HFFc6 (cell line): ENCODE measurements around the gene IGFALS. TPM values are rescaled to one million over a fixed set of nuclear protein-coding genes. Genes with fewer than 3 reads are reported as not detected.
A peak's percentile ranks its signal among the peaks of the same experiment; 100 is the strongest.

Experiments
- DNase-seq: peaks from one replicate; pipeline ENCODE4 v3.0.0-alpha.2; 2018
- H3K27ac Mint-ChIP-seq: 2 replicates; pipeline ENCODE4 v1.8.0; 2020; ENCODE audit warnings: mild to moderate bottlenecking, mixed read lengths
- H3K27me3 Mint-ChIP-seq: 2 replicates; pipeline ENCODE4 v1.8.0; 2021; ENCODE audit warnings: mild to moderate bottlenecking, moderate library complexity, mixed read lengths; ENCODE audit not compliant: insufficient read depth
- H3K36me3 Mint-ChIP-seq: 2 replicates; pipeline ENCODE4 v1.8.0; 2021; ENCODE audit warnings: low read depth, mixed read lengths
- H3K4me1 Mint-ChIP-seq: 2 replicates; pipeline ENCODE4 v1.8.0; 2020; ENCODE audit warnings: low read depth, mixed read lengths
- H3K4me3 Mint-ChIP-seq: 2 replicates; pipeline ENCODE4 v1.8.0; 2020; ENCODE audit warnings: mild to moderate bottlenecking, moderate library complexity, mixed read lengths
- H3K9me3 Mint-ChIP-seq: 2 replicates; pipeline ENCODE4 v1.8.0; 2020; ENCODE audit warnings: mild to moderate bottlenecking, mixed read lengths
- total RNA-seq, 6 experiments: library from RNA; stranded (reverse); fragmentation: NEBNext Ultra II Directional; extraction: Animal tissue kit (Norgen Biotek cat#: 25700); gene quantifications; 2 replicates in 1 of 6; 3 replicates in 5 of 6; pipeline ENCODE4 v1.2.3, GENCODE V29; 2021
- TF ChIP-seq, protein P1 (sequence below): fragments of 200-600 bp; sonication (generic); IDR thresholded peaks from 2 replicates; pipeline ENCODE4 v1.5.0; 2021; ENCODE audit warnings: antibody characterized with exemption, mild to moderate bottlenecking

The IGFALS gene
- total RNA-seq, 6 experiments from 2014 or later = not detected

GRCh38 chr16:1823821-1824220 is 30.3 kb upstream of the IGFALS start:
- Mint-ChIP-seq H3K27ac (no peak overlapping the region), H3K9me3 (no peaks in the 10 kb centered on the region), H3K27me3 (peaks cover 3% of the 10 kb centered on the region; the same call in 1 of the 2 replicates), H3K4me1 (peaks cover 26% of the 10 kb centered on the region), H3K36me3 (peaks cover 6% of the 10 kb centered on the region), H3K4me3 (no peak overlapping the region)
- TF ChIP-seq, protein P1, sequence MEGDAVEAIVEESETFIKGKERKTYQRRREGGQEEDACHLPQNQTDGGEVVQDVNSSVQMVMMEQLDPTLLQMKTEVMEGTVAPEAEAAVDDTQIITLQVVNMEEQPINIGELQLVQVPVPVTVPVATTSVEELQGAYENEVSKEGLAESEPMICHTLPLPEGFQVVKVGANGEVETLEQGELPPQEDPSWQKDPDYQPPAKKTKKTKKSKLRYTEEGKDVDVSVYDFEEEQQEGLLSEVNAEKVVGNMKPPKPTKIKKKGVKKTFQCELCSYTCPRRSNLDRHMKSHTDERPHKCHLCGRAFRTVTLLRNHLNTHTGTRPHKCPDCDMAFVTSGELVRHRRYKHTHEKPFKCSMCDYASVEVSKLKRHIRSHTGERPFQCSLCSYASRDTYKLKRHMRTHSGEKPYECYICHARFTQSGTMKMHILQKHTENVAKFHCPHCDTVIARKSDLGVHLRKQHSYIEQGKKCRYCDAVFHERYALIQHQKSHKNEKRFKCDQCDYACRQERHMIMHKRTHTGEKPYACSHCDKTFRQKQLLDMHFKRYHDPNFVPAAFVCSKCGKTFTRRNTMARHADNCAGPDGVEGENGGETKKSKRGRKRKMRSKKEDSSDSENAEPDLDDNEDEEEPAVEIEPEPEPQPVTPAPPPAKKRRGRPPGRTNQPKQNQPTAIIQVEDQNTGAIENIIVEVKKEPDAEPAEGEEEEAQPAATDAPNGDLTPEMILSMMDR = peak; percentile 60
- DNase-seq = peak; percentile 64

- Mint-ChIP-seq H3K4me3 (no peak overlapping the region), H3K4me1 (peaks cover 18% of the 10 kb centered on the region), H3K9me3 (no peaks in the 10 kb centered on the region), H3K27me3 (peaks cover 3% of the 10 kb centered on the region; the same call in 1 of the 2 replicates), H3K27ac (no peak overlapping the region), H3K36me3 (peaks cover 6% of the 10 kb centered on the region)
- TF ChIP-seq, protein P1 = no peak
- no peak for DNase-seq
Observed at GRCh38 chr16:1822801-1823200, 29.3 kb upstream of the IGFALS start.

DNA sequence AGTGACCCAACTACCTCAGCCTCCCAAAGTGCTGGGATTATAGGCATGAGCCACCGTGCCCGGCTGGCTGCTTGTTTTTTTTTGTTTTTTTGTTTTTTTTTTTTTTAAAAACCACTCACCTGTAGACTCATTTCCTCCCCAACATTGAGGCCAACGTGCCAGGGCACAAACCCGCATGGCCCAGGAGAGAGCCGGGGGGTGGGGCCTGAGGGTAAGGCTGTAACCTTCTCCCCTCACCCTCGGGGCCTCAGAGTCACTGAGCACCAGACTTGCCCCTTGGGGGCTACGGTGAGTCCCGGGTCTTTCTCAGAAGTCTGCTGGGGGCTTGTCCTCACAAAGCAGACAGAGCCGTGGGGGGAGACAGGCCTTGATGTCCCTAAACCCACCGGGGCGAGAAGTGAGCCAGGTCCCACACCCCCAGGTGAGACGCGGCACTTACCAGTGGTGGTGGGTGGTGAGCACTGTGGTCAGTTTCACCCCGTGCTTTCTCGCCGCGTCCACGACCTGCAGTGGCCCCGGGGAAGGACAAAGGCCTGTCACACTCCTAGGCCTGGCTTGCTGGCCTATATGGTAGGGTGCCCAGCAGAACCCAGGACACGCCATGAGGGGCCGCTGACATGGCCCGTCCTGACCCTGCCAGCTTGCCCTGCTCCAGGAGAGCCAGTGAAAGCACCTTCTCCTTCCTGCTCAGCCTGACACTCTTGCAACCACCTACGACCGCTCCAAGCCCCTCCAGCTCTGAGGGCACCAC is 28.5 kb upstream of the IGFALS start:
- TF ChIP-seq, protein P1 = no peak
- no peaks in the 10 kb centered on the region for H3K36me3 Mint-ChIP-seq

GRCh38 chr16:1820946-1821290 is 27.4 kb upstream of the IGFALS start:
- TF ChIP-seq, protein P1 = no peak
- Mint-ChIP-seq H3K4me3 (no peak overlapping the region), H3K9me3 (no peaks in the 10 kb centered on the region), H3K27ac (no peak overlapping the region), H3K36me3 (no peaks in the 10 kb centered on the region), H3K27me3 (peaks cover 3% of the 10 kb centered on the region; the same call in 1 of the 2 replicates), H3K4me1 (peaks cover 13% of the 10 kb centered on the region)
- DNase-seq = no peak

More for the DNA sequence above, 28.5 kb upstream of the IGFALS start:
- no peak for DNase-seq
- Mint-ChIP-seq H3K27me3 (peaks cover 3% of the 10 kb centered on the region; the same call in 1 of the 2 replicates), H3K27ac (no peak overlapping the region), H3K4me3 (no peak overlapping the region), H3K4me1 (peaks cover 13% of the 10 kb centered on the region), H3K9me3 (no peaks in the 10 kb centered on the region)

DNA sequence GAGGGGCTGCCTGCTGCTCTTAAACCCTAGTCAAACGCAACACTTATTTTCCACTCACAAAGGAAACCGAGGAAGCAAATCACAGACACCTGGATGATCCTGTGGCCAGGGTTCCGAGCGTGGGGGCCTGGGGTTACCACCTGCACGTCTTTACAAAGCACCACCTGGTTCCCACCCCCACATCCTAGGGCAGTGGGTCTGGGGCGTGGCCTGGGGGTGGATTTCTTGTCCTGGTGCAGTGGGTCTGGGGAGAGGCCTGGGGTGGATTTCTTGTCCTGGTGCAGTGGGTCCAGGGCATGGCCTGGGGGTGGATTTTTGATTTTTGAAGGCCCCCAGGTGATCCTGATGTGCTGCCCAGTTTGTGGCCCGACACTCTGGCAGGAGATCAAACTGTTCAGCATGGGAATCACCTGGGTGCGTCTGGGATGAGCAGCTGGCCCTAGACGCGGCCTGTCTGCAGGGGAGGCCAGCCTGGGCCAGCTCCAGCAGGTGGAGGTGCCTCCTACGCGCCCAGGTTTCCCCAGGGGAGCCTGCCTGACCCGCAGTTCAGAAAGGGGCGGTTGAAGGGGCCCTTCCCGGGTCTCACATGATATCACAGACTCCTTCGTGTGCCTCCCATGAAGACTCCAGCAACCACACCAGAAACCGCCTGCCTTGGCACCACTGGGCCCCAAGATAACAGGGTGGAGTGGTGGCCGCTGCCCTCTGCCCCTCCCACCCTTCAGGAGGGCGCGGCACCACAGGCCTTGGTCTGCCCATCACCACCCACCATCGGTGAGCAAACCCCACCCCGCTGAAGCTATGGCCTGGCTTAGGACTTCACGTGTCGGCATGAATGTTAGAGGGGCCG is 26.8 kb upstream of the IGFALS start:
- Mint-ChIP-seq H3K27ac (no peak overlapping the region), H3K27me3 (peaks cover 3% of the 10 kb centered on the region; the same call in 1 of the 2 replicates), H3K36me3 (no peaks in the 10 kb centered on the region), H3K9me3 (no peaks in the 10 kb centered on the region), H3K4me3 (no peak overlapping the region), H3K4me1 (peaks cover 13% of the 10 kb centered on the region)
- DNase-seq = no peak
- TF ChIP-seq, protein P1 = no peak
